ENCODE measurements around the gene TOMM70. TPM values are rescaled to one million over a fixed set of nuclear protein-coding genes. Genes with fewer than 3 reads are reported as not detected.

The TOMM70 gene
- total and polyA plus RNA-seq, 11 donors = 25.9 to 67.0 (median 56.2) TPM

- TF ChIP-seq, protein P1, sequence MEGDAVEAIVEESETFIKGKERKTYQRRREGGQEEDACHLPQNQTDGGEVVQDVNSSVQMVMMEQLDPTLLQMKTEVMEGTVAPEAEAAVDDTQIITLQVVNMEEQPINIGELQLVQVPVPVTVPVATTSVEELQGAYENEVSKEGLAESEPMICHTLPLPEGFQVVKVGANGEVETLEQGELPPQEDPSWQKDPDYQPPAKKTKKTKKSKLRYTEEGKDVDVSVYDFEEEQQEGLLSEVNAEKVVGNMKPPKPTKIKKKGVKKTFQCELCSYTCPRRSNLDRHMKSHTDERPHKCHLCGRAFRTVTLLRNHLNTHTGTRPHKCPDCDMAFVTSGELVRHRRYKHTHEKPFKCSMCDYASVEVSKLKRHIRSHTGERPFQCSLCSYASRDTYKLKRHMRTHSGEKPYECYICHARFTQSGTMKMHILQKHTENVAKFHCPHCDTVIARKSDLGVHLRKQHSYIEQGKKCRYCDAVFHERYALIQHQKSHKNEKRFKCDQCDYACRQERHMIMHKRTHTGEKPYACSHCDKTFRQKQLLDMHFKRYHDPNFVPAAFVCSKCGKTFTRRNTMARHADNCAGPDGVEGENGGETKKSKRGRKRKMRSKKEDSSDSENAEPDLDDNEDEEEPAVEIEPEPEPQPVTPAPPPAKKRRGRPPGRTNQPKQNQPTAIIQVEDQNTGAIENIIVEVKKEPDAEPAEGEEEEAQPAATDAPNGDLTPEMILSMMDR (IDR thresholded peaks at IDR 0.05) = no peak
- no peak for TF ChIP-seq POLR2A (IDR thresholded peaks at IDR 0.05)
- Histone ChIP-seq H3K27ac (peak overlapping the region in 11 of 12 donors; percentile 89 to 97 (median 94)), H3K4me3 (peak overlapping the region; percentile 56 to 98 (median 88)), H3K36me3 (no peaks in the 10 kb centered on the region), H3K9me3 (peaks cover 0 to 9% (median 3%) of the 10 kb centered on the region in 12 donors), H3K4me1 (peaks cover 0 to 52% (median 27%) of the 10 kb centered on the region in 12 donors), H3K27me3 (no peaks in the 10 kb centered on the region)
- 0 to 3% (median 3%) methylated on average over 2 of the region's 2 CpGs for WGBS, 4 donors
- ATAC-seq = no peak
- DNase-seq = no peak
- intact Hi-C loops (cut with DNase I) = loop anchor here in 4 of 10 donors (5.0 to 10.0 kb wide), 6 partner anchors 65 to 1877 kb away; partner anchors contain the start of genes TMEM45A (in 2 of the 4), CLDND1 (in 1 of the 4), NIT2 (in 1 of the 4) and TFG (in 1 of the 4)
Measured at GRCh38 chr3:100402256-100402655, 1.4 kb upstream of the TOMM70 start.

GRCh38 chr3:100401674-100402041 lies 769 bp upstream of the TOMM70 start:
- DNase-seq (peak in 4 of 5 donors; percentile 18 to 32 (median 27)), ATAC-seq (peak in 2 of 4 donors; percentile 4 to 14)
- peaks cover 0 to 3% (median 0%) of the 10 kb centered on the region in 12 donors for H3K9me3 ChIP-seq
- H3K27ac ChIP-seq = peak overlapping the region; percentile 80 to 97 (median 94)
- TF ChIP-seq, protein P1 (IDR thresholded peaks at IDR 0.05) = no peak
- no peak for TF ChIP-seq POLR2A (IDR thresholded peaks at IDR 0.05)
- peak overlapping the region; percentile 56 to 98 (median 88) for H3K4me3 ChIP-seq
- H3K4me1 ChIP-seq = peaks cover 0 to 58% (median 29%) of the 10 kb centered on the region in 12 donors
- no peaks in the 10 kb centered on the region for H3K36me3 ChIP-seq
- intact Hi-C loops (cut with DNase I) = loop anchor here in 4 of 10 donors (5.0 to 10.0 kb wide), 6 partner anchors 64 to 1877 kb away; partner anchors contain the start of genes TMEM45A (in 2 of the 4), CLDND1 (in 1 of the 4), NIT2 (in 1 of the 4) and TFG (in 1 of the 4)
- no peaks in the 10 kb centered on the region for H3K27me3 ChIP-seq
- 0 to 1% (median 0%) methylated on average over 23 of the region's 23 CpGs for WGBS, 4 donors

DNA sequence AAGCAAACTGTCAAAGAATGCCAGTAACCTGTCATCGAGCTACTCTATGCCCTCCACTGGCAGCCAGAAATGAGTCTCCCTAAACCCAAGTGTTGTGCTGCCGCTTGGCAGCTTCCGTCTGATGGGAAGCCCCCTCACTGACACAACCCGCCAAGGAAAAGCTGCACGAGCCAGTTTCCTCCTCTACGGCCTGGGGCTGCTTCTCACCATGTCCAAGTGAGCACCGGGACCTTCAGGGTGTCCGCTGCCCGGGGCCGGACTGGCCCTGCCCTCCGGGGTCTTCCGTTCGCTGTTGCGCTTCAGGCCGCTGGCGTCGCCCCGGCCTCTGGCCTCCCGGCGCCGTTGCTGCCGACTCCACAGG lies 490 bp downstream of the TOMM70 start:
- intact Hi-C loops (cut with DNase I) = loop anchor here in 4 of 10 donors (5.0 to 10.0 kb wide), 6 partner anchors 63 to 1876 kb away; partner anchors contain the start of genes TMEM45A (in 2 of the 4), CLDND1 (in 1 of the 4), NIT2 (in 1 of the 4) and TFG (in 1 of the 4)
- Histone ChIP-seq H3K9me3 (no peaks in the 10 kb centered on the region), H3K27ac (peak overlapping the region; percentile 80 to 97 (median 94)), H3K36me3 (no peaks in the 10 kb centered on the region), H3K4me3 (peak overlapping the region; percentile 56 to 98 (median 88)), H3K27me3 (no peaks in the 10 kb centered on the region), H3K4me1 (peaks cover 2 to 69% (median 33%) of the 10 kb centered on the region in 12 donors)
- 0 to 1% (median 0%) methylated on average over 18 to 22 of the region's 22 CpGs for WGBS, 4 donors
- peak in 2 of 4 donors; percentile 16 to 25 for ATAC-seq
- no peak for TF ChIP-seq POLR2A (IDR thresholded peaks at IDR 0.05)
- TF ChIP-seq, protein P1 (IDR thresholded peaks at IDR 0.05) = no peak
- peak in 2 of 5 donors; percentile 17 to 28 for DNase-seq

DNA sequence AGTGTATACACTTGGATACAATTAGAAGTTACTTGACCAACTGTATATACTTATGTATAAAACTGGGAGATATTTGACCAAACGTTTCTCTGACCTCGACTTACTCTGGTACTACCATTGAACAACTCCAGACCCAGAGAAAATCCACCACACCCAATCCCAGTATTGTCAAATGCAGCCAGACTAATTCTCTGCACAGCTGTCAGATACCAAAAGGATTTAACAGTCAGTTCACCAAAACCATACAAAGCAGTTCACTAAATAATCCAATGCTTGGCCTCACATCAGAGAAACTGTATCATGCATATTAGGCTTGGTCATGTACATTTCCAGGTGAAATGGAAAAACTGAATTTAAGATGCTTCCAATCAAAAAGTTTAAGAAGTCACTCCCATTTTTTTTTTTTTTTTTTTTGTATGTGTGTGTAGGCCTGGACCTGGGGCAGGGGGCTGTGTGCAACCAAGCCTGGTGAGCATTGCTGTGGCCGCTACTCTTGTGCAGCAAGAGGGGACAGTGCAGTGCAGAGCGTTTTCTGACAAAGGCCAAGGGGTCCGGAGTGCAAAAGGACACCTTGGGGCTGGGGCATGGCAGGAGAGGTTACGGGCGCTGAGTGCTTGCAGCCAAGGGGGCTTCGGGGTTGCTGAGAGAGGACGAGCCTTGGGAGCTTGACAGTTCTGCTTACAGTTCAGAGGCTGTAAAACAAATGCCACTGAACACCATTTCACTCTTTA lies 1.4 kb downstream of the TOMM70 start:
- peaks cover 2 to 69% (median 33%) of the 10 kb centered on the region in 12 donors for H3K4me1 ChIP-seq
- H3K27me3 ChIP-seq = no peaks in the 10 kb centered on the region
- no peaks in the 10 kb centered on the region for H3K36me3 ChIP-seq
- no peak for ATAC-seq
- H3K9me3 ChIP-seq = no peaks in the 10 kb centered on the region
- intact Hi-C loops (cut with DNase I) = loop anchor here in 4 of 10 donors (5.0 to 10.0 kb wide), 6 partner anchors 62 to 1875 kb away; partner anchors contain the start of genes TMEM45A (in 2 of the 4), CLDND1 (in 1 of the 4), NIT2 (in 1 of the 4) and TFG (in 1 of the 4)
- DNase-seq = no peak
- peak overlapping the region in 11 of 12 donors; percentile 89 to 97 (median 94) for H3K27ac ChIP-seq
- no peak for TF ChIP-seq POLR2A (IDR thresholded peaks at IDR 0.05)
- TF ChIP-seq, protein P1 (IDR thresholded peaks at IDR 0.05) = no peak
- 30 to 38% (median 34%) methylated on average over 9 of the region's 9 CpGs for WGBS, 4 donors
- H3K4me3 ChIP-seq = peak overlapping the region in 11 of 12 donors; percentile 76 to 98 (median 88)
